Measurements from ENCODE around the gene THSD4. TPM values are rescaled to one million over a fixed set of nuclear protein-coding genes. Genes with fewer than 3 reads are reported as not detected.

The THSD4 gene
- total and polyA plus RNA-seq, 2 of the 8 experiments (the other 6 are each of a cell fraction or from before 2014, with no cell fraction given) = 2.5 to 6.2 TPM

- CTCF ChIA-PET (ENCODE audit: partially characterized antibody) = interaction anchor here (0.7 to 1.9 kb wide), 8 partner anchors 9 to 650 kb away, joined by 3 to 11 read pairs (median 4); no protein-coding TSS in a partner anchor
Observed at GRCh38 chr15:71662306-71662705, 547.0 kb downstream of the THSD4 start.

More at GRCh38 chr15:71662306-71662705, 547.0 kb downstream of the THSD4 start:
- no peak overlapping the region for H2AK5ac ChIP-seq (ENCODE audit: low read depth, low read length)
- H3K23me2 ChIP-seq (ENCODE audit: low read depth, low read length) = no peaks in the 10 kb centered on the region
- no peak for DNase-seq (ENCODE audit: low read depth in 1 of 2, low spot score in 2 of 2)
- no peak overlapping the region for H3K4me3 ChIP-seq (ENCODE audit: extremely low read depth in 1 of 4, insufficient read depth in 2 of 4, low read depth in 3 of 4, low read length in 4 of 4)
- no peak overlapping the region for H3K56ac ChIP-seq (replicated peaks; ENCODE audit: insufficient read length, low read depth, low read length)
- H2BK120ac ChIP-seq (replicated peaks; ENCODE audit: low read depth, low read length) = no peak overlapping the region
- POLR2A ChIA-PET (ENCODE audit: partially characterized antibody) = no interaction called here
- H3K27me3 ChIP-seq (replicated peaks in 1 of 4; ENCODE audit: control insufficient read depth in 3 of 4, extremely low read depth in 1 of 4, insufficient read depth in 3 of 4, low read length in 3 of 4) = no peaks in the 10 kb centered on the region
- no peaks in the 10 kb centered on the region for H3K36me3 ChIP-seq (ENCODE audit: control insufficient read depth in 2 of 4, insufficient read depth in 4 of 4, low read length in 3 of 4)
- no peak overlapping the region for H2BK20ac ChIP-seq (ENCODE audit: low read length)
- no peaks in the 10 kb centered on the region; a peak in 1 of 7 replicates for H3K4me1 ChIP-seq (replicated peaks in 1 of 4; ENCODE audit: control insufficient read depth in 3 of 4, insufficient read depth in 4 of 4, low read length in 3 of 4)
- H3K9me3 ChIP-seq (ENCODE audit: insufficient read depth in 2 of 2, low read depth in 1 of 2, low read length in 1 of 2) = 0 out of 4 replicates have a peak, but pooled peaks cover 0 to 3% of the 10 kb centered on the region in 2 experiments
- no peaks in the 10 kb centered on the region for H4K20me1 ChIP-seq (replicated peaks in 1 of 2; ENCODE audit: control insufficient read depth in 1 of 2, insufficient read depth in 2 of 2, low read length in 2 of 2)
- H3K14ac ChIP-seq (ENCODE audit: insufficient read length) = no peak overlapping the region
- H3K9ac ChIP-seq (replicated peaks in 1 of 4; ENCODE audit: extremely low read depth in 1 of 4, low read depth in 3 of 4, low read length in 3 of 4) = no peak overlapping the region
- H2BK5ac ChIP-seq (ENCODE audit: low read depth, low read length) = no peak overlapping the region
- H3K79me2 ChIP-seq (ENCODE audit: control insufficient read depth in 1 of 2, insufficient read depth in 2 of 2, low read length in 2 of 2) = no peaks in the 10 kb centered on the region
- H4K5ac ChIP-seq (ENCODE audit: insufficient read length, low read depth, low read length) = no peak overlapping the region
- no peak for FAIRE-seq
- no peak overlapping the region for H3K23ac ChIP-seq (ENCODE audit: insufficient read length)
- WGBS, 2 experiments (ENCODE audit: extremely low coverage in 1 of 2, insufficient coverage in 1 of 2, insufficient read length in 1 of 2, insufficient replicate concordance in 2 of 2, low coverage in 1 of 2, low lambda C conversion rate in 2 of 2, missing lambda C conversion rate in 1 of 2) = 88% methylated on average over 1 of the region's 1 CpG; no CpG with 5 or more reads in 1 of the 2 experiments
- H3K27ac ChIP-seq (ENCODE audit: low read depth, low read length) = no peak overlapping the region
- H2BK15ac ChIP-seq (ENCODE audit: low read length) = no peak overlapping the region
- no peak overlapping the region for H2BK12ac ChIP-seq (ENCODE audit: low read depth, low read length)
- H3K4ac ChIP-seq (replicated peaks; ENCODE audit: insufficient read length, low read depth, low read length) = no peak overlapping the region
- no peaks in the 10 kb centered on the region for H3K79me1 ChIP-seq (ENCODE audit: low read depth, low read length)
- H3K18ac ChIP-seq (ENCODE audit: extremely low read depth, low read length) = no peak overlapping the region
- no peak overlapping the region for H4K91ac ChIP-seq (replicated peaks; ENCODE audit: insufficient read length, low read length)
- H3K4me2 ChIP-seq (ENCODE audit: insufficient read depth in 1 of 2, low read depth in 2 of 2, low read length in 2 of 2) = no peak overlapping the region
- no peak overlapping the region for H2AFZ ChIP-seq (ENCODE audit: low read length)
- TF ChIP-seq SRF (IDR thresholded peaks at IDR 0.05; ENCODE audit: low read depth, low read length) = no peak
- TF ChIP-seq CHD2 (IDR thresholded peaks at IDR 0.05; ENCODE audit: low read length) = no peak
- TF ChIP-seq CHD1 (IDR thresholded peaks at IDR 0.05; ENCODE audit: low read depth, low read length) = no peak
- TF ChIP-seq SIX5 (IDR thresholded peaks at IDR 0.05; ENCODE audit: low read depth, low read length) = no peak
- no peak for TF ChIP-seq TCF12 (IDR thresholded peaks at IDR 0.05; ENCODE audit: low read depth, low read length)
- no peak for TF ChIP-seq MAFK (IDR thresholded peaks at IDR 0.05; ENCODE audit: low read depth, low read length)
- TF ChIP-seq SP2 (IDR thresholded peaks at IDR 0.05; ENCODE audit: low read length) = no peak
- no peak for TF ChIP-seq BRCA1 (IDR thresholded peaks at IDR 0.05; ENCODE audit: low read depth, low read length)
- TF ChIP-seq KDM4A (IDR thresholded peaks at IDR 0.05; ENCODE audit: low read depth, low read length, severe bottlenecking) = no peak
- no peak for TF ChIP-seq E2F6 (IDR thresholded peaks at IDR 0.05)
- no peak for TF ChIP-seq SP1 (IDR thresholded peaks at IDR 0.05; ENCODE audit: low read depth, low read length)
- no peak for TF ChIP-seq POLR2A (IDR thresholded peaks at IDR 0.05; ENCODE audit: control extremely low read depth in 1 of 2, low read depth in 2 of 2, low read length in 2 of 2)
- TF ChIP-seq JUND (IDR thresholded peaks at IDR 0.05; ENCODE audit: low read length) = no peak
- no peak for TF ChIP-seq SUZ12 (IDR thresholded peaks at IDR 0.05; ENCODE audit: low read length)
- no peak for TF ChIP-seq HDAC6 (IDR thresholded peaks at IDR 0.05; ENCODE audit: low read depth, low read length)
- H4K8ac ChIP-seq (ENCODE audit: extremely low read depth, insufficient read depth, low read length) = no peak overlapping the region

Measured in H1 (cell line).